CD14-positive monocyte (primary cell): Measurements from ENCODE around the gene ADAMTSL4. TPM values are rescaled to one million over a fixed set of nuclear protein-coding genes. Genes with fewer than 3 reads are reported as not detected.

Source experiments
- DNase-seq, 3 donors: peaks; one replicate each; pipeline ENCODE4 v3.0.0-alpha.2; 2011 to 2022
- H2AFZ ChIP-seq: 2 replicates; pipeline ENCODE4 v1.6.0; 2012; ENCODE audit warnings: mild to moderate bottlenecking, low read depth, low read length, inconsistent platforms; ENCODE audit not compliant: insufficient read depth, poor library complexity, severe bottlenecking
- H3K27ac ChIP-seq, 2 donors: 1 replicate in 1 of 2; 2 replicates in 1 of 2; pipeline ENCODE4 v1.5.1; 2012 to 2013; ENCODE audit warnings: low read length in 2 of 2, control low read depth in 1 of 2, inconsistent platforms in 1 of 2, low read depth in 1 of 2, mild to moderate bottlenecking in 1 of 2
- H3K27me3 ChIP-seq, 2 donors: one replicate each; pipeline versions ENCODE4 v1.6.0 to v1.6.1; 2011 to 2013; ENCODE audit warnings: low read length in 2 of 2; ENCODE audit not compliant: control insufficient read depth in 2 of 2, insufficient read depth in 2 of 2
- H3K36me3 ChIP-seq, 2 donors: replicated peaks in 1 of 2; 1 replicate in 1 of 2; 2 replicates in 1 of 2; pipeline versions ENCODE4 v1.5.1 to v1.6.1; 2012 to 2013; ENCODE audit warnings: low read length in 2 of 2, control low read depth in 1 of 2, inconsistent platforms in 1 of 2, mild to moderate bottlenecking in 1 of 2; ENCODE audit not compliant: insufficient read depth in 2 of 2, control insufficient read depth in 1 of 2
- H3K4me1 ChIP-seq, 2 donors: 1 replicate in 1 of 2; 2 replicates in 1 of 2; pipeline versions ENCODE4 v1.5.1 to v1.6.1; 2012 to 2013; ENCODE audit warnings: low read length in 2 of 2, control low read depth in 1 of 2, inconsistent platforms in 1 of 2, mild to moderate bottlenecking in 1 of 2, moderate library complexity in 1 of 2; ENCODE audit not compliant: insufficient read depth in 2 of 2, control insufficient read depth in 1 of 2
- H3K4me2 ChIP-seq: replicated peaks from 2 replicates; pipeline ENCODE3; 2012; ENCODE audit warnings: low read length, moderate library complexity, mild to moderate bottlenecking; ENCODE audit not compliant: poor library complexity, severe bottlenecking; ENCODE audit errors: extremely low read depth
- H3K4me3 ChIP-seq, 3 experiments: fragments of 200-600 bp in 1 of 3; sonication (generic) in 1 of 3; replicated peaks in 1 of 3; 1 replicate in 2 of 3; 2 replicates in 1 of 3; pipeline ENCODE4 v1.5.1; 2011 to 2013; ENCODE audit warnings: low read length in 3 of 3, mild to moderate bottlenecking in 3 of 3, control low read depth in 2 of 3, low read depth in 2 of 3, inconsistent platforms in 1 of 3, moderate library complexity in 1 of 3
- H3K79me2 ChIP-seq: 2 replicates; pipeline ENCODE4 v1.6.0; 2012; ENCODE audit warnings: mild to moderate bottlenecking, control low read depth, inconsistent platforms, low read length, moderate library complexity; ENCODE audit not compliant: insufficient read depth
- H3K9ac ChIP-seq: 2 replicates; pipeline ENCODE4 v1.6.0; 2017; ENCODE audit warnings: low read length, mild to moderate bottlenecking; ENCODE audit not compliant: insufficient read depth, poor library complexity, severe bottlenecking
- H3K9me3 ChIP-seq, 2 donors: replicated peaks in 1 of 2; 1 replicate in 1 of 2; 2 replicates in 1 of 2; pipeline versions ENCODE4 v1.5.1 to v1.6.1; 2012 to 2013; ENCODE audit warnings: low read length in 2 of 2, control low read depth in 1 of 2; ENCODE audit not compliant: control insufficient read depth in 1 of 2, insufficient read depth in 1 of 2
- H4K20me1 ChIP-seq: 2 replicates; pipeline ENCODE4 v1.6.0; 2012; ENCODE audit warnings: mild to moderate bottlenecking, low read length, control low read depth, moderate library complexity; ENCODE audit not compliant: insufficient read depth
- H3K27ac Mint-ChIP-seq, 7 donors: one replicate each; pipeline ENCODE4 v1.8.0; 2020; ENCODE audit warnings: mild to moderate bottlenecking in 7 of 7, mixed read lengths in 7 of 7, moderate library complexity in 6 of 7, inconsistent platforms in 2 of 7
- H3K27me3 Mint-ChIP-seq, 3 donors: one replicate each; pipeline ENCODE4 v1.8.0; 2021 to 2022; ENCODE audit warnings: low read depth in 3 of 3, mild to moderate bottlenecking in 3 of 3, mixed read lengths in 3 of 3, moderate library complexity in 3 of 3, inconsistent platforms in 1 of 3
- H3K36me3 Mint-ChIP-seq, 2 donors: one replicate each; pipeline ENCODE4 v1.8.0; 2020; ENCODE audit warnings: mixed read lengths in 2 of 2, inconsistent platforms in 1 of 2, mild to moderate bottlenecking in 1 of 2
- H3K4me1 Mint-ChIP-seq: one replicate; pipeline ENCODE4 v1.8.0; 2020; ENCODE audit warnings: mild to moderate bottlenecking, mixed read lengths
- H3K4me3 Mint-ChIP-seq, 2 donors: one replicate each; pipeline ENCODE4 v1.8.0; 2020; ENCODE audit warnings: mild to moderate bottlenecking in 2 of 2, mixed read lengths in 2 of 2, moderate library complexity in 1 of 2
- H3K9me3 Mint-ChIP-seq, 7 donors: one replicate each; pipeline ENCODE4 v1.8.0; 2020 to 2022; ENCODE audit warnings: mixed read lengths in 7 of 7, mild to moderate bottlenecking in 6 of 7, moderate library complexity in 6 of 7, inconsistent platforms in 2 of 7
- WGBS: methylation state at CpG from one replicate; pipeline ENCODE4 v1.1.5; 2013; ENCODE audit warnings: missing lambda C conversion rate; ENCODE audit not compliant: insufficient coverage; 5-methylcytosine and 5-hydroxymethylcytosine counted together
- intact Hi-C, 2 donors: fragments of 100-400 bp; cut with micrococcal nuclease; formaldehyde crosslinking; loops; one replicate each; pipeline versions ENCODE4 v1.15.0 to v1.15.1; 2023
- polyA plus RNA-seq, 3 donors: library from polyadenylated mRNA; depleted of rRNA in 1 of 3; unstranded in 2 of 3; stranded (reverse) in 1 of 3; fragments of 300-500 nt in 2 of 3; fragments of >200 nt in 1 of 3; fragmentation: Illumina TruSeq in 2 of 3; gene quantifications; 1 replicate in 2 of 3; 2 replicates in 1 of 3; pipeline ENCODE4 v1.2.3, GENCODE V29; 2012 to 2021
- TF ChIP-seq, protein P1 (sequence below): fragments of 200-600 bp; IDR thresholded peaks from one replicate; pipeline ENCODE4 v1.8.0; 2022; ENCODE audit warnings: antibody characterized with exemption, mild to moderate bottlenecking

The ADAMTSL4 gene
- polyA plus RNA-seq, 3 donors: 2.5 to 109 (median 2.8) TPM

- Mint-ChIP-seq H3K9me3 (peaks cover 0 to 3% (median 0%) of the 10 kb centered on the region in 7 donors), H3K27me3 (peaks cover 0 to 2% (median 0%) of the 10 kb centered on the region in 3 donors), H3K27ac (no peak overlapping the region), H3K4me3 (peak overlapping the region in 1 of 2 donors; percentile 93), H3K36me3 (peaks cover 59 to 72% of the 10 kb centered on the region in 2 donors), H3K4me1 (peaks cover 58% of the 10 kb centered on the region)
- no peak for DNase-seq
- Histone ChIP-seq H3K27me3 (no peaks in the 10 kb centered on the region), H3K4me3 (peak overlapping the region in 1 of 3 experiments; percentile 92), H3K79me2 (peaks cover 63% of the 10 kb centered on the region), H3K9me3 (no peaks in the 10 kb centered on the region), H3K9ac (no peak overlapping the region), H2AFZ (no peak overlapping the region), H3K36me3 (peaks cover 39 to 57% of the 10 kb centered on the region in 2 donors), H3K4me2 (peak overlapping the region; percentile 98), H3K27ac (no peak overlapping the region), H4K20me1 (peaks cover 95% of the 10 kb centered on the region), H3K4me1 (peaks cover 62 to 64% of the 10 kb centered on the region in 2 donors)
- WGBS: 40% methylated on average over 4 of the region's 10 CpGs
- TF ChIP-seq, protein P1, sequence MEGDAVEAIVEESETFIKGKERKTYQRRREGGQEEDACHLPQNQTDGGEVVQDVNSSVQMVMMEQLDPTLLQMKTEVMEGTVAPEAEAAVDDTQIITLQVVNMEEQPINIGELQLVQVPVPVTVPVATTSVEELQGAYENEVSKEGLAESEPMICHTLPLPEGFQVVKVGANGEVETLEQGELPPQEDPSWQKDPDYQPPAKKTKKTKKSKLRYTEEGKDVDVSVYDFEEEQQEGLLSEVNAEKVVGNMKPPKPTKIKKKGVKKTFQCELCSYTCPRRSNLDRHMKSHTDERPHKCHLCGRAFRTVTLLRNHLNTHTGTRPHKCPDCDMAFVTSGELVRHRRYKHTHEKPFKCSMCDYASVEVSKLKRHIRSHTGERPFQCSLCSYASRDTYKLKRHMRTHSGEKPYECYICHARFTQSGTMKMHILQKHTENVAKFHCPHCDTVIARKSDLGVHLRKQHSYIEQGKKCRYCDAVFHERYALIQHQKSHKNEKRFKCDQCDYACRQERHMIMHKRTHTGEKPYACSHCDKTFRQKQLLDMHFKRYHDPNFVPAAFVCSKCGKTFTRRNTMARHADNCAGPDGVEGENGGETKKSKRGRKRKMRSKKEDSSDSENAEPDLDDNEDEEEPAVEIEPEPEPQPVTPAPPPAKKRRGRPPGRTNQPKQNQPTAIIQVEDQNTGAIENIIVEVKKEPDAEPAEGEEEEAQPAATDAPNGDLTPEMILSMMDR: no peak
- intact Hi-C loops: loop anchor here (5.0 to 10.0 kb wide), 4 partner anchors 63 to 295 kb away; partner anchors contain the start of genes APH1A (in 1 of the 2), ENSA (in 1 of the 2) and TARS2 (in 1 of the 2)
Measured at GRCh38 chr1:150559656-150560010, 10.4 kb downstream of the ADAMTSL4 start.

GRCh38 chr1:150560011-150560438 is 10.8 kb downstream of the ADAMTSL4 start:
- intact Hi-C loops: loop anchor here (5.0 kb wide), 2 partner anchors 62 to 67 kb away; partner anchors contain the start of gene ENSA (in 1 of the 2)
- Histone ChIP-seq H3K4me3 (peak overlapping the region in 1 of 3 experiments; percentile 92), H2AFZ (no peak overlapping the region), H3K27ac (peak overlapping the region in 1 of 2 donors; percentile 88), H3K4me2 (peak overlapping the region; percentile 98), H3K79me2 (peaks cover 66% of the 10 kb centered on the region), H3K4me1 (peaks cover 65 to 66% of the 10 kb centered on the region in 2 donors), H4K20me1 (peaks cover 99% of the 10 kb centered on the region), H3K9me3 (no peaks in the 10 kb centered on the region), H3K9ac (peak overlapping the region; percentile 77), H3K36me3 (peaks cover 39 to 56% of the 10 kb centered on the region in 2 donors), H3K27me3 (no peaks in the 10 kb centered on the region)
- whole genome bisulfite sequencing: 14% methylated on average over 9 of the region's 9 CpGs
- peak overlapping the region in 6 of 7 donors; percentile 83 to 100 (median 98) for H3K27ac Mint-ChIP-seq
- peaks cover 0 to 3% (median 0%) of the 10 kb centered on the region in 7 donors for H3K9me3 Mint-ChIP-seq
- H3K36me3 Mint-ChIP-seq: peaks cover 59 to 74% of the 10 kb centered on the region in 2 donors
- H3K4me1 Mint-ChIP-seq: peaks cover 61% of the 10 kb centered on the region
- peak overlapping the region; percentile 63 to 93 for H3K4me3 Mint-ChIP-seq
- DNase-seq: peak; percentile 67 to 73 (median 68)
- H3K27me3 Mint-ChIP-seq: peaks cover 0 to 2% (median 0%) of the 10 kb centered on the region in 3 donors
- TF ChIP-seq, protein P1: peak; percentile 88
